DND-41 (cell line): ENCODE results near the gene VPS13C.

Experiments
- CTCF ChIP-seq: IDR thresholded peaks from 2 replicates; pipeline ENCODE4 v1.5.1; 2012; ENCODE audit warnings: borderline replicate concordance, low read length, moderate library complexity, mild to moderate bottlenecking; ENCODE audit not compliant: poor library complexity, severe bottlenecking; ENCODE audit errors: extremely low read depth
- EZH2 ChIP-seq: IDR thresholded peaks from 3 replicates; pipeline ENCODE4 v1.6.1; 2012; ENCODE audit warnings: borderline replicate concordance, low read depth, mild to moderate bottlenecking, moderate library complexity, low read length, inconsistent platforms; ENCODE audit not compliant: severe bottlenecking

DNA sequence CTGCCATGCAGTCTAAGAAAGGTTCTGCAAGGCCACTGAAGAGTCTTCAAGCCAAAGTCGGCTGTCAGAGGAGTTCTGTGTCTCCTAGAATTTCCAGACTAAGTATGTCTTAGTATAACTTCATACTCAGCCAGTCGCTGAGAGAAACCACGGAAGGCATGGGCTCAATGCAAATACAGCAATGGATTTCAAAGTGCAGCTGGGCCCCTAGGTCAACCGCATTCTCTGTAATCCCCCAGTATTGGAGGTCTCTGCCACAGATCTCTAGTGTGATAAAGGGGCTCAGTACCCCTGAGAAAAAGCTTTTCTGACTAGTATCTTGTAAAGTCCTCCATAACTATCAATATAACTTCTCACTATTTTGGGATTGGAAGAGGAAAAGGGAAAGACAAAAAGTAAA lies 208.3 kb downstream of the VPS13C start:
- TF ChIP-seq CTCF (no peak), EZH2 (no peak)
